Posterior cingulate gyrus (tissue), 11 donors: ENCODE data around the gene PRMT5.
"Not testable (repeated sequence)": the region's sequence is repeated elsewhere in the genome, so short reads cannot be mapped to it uniquely, and the experiment has no call there.

Experiments
- DNase-seq, 10 donors: peaks; one replicate each; pipeline versions ENCODE4 v3.0.0 to v3.0.0-alpha.2; 2020 to 2021; ENCODE audit warnings: mixed read lengths in 3 of 10
- intact Hi-C: fragments of 100-400 bp; cut with DNase I; formaldehyde crosslinking; loops from one replicate; pipeline ENCODE4 v1.15.1; 2023

PRMT5 gene

DNA sequence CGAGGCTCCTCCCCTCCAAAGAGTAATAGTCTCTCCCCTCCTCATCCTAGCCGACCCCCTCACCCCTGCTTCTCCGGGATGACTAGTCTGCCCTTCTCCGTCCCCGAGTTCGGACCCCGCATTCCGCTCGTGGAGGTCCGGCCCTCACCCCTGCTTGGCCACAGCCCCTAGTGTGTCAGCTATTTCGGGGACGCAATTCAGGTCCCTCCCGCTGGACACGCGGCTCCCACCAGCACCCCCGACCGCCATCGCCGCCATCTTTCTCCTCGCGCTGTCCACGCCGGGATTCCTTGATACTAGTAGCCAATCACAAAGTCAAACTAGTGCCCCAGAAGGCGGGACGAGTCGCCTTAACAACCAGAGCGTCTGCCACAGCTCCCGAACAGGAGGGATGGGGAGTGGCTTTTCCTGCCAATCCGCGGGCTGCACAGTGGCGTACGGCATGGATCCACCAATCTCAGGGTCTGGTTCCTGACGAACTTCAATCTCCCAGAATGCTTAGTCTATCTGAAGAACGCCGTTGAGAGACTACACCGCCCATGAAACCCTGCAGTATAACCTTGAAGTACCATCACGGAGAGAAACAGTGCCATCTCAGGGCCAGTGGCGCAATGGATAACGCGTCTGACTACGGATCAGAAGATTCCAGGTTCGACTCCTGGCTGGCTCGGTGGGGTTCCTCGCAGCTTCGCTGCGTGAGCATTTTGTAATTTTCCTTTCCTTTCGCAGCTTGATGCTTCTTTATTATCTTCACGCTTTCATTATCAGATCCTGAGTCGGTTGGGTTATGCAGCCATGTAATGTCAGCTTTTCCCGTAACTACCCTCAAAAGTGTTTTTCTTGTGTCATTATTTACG, at the start of gene PRMT5:
PRMT5 (minus strand) TSS at position 273 of the 857 bp plus-strand sequence; CDS start at position 258, 15 bp downstream.
- peak; percentile 94 to 100 (median 98) for DNase-seq
- intact Hi-C loops: no loop called here

DNA sequence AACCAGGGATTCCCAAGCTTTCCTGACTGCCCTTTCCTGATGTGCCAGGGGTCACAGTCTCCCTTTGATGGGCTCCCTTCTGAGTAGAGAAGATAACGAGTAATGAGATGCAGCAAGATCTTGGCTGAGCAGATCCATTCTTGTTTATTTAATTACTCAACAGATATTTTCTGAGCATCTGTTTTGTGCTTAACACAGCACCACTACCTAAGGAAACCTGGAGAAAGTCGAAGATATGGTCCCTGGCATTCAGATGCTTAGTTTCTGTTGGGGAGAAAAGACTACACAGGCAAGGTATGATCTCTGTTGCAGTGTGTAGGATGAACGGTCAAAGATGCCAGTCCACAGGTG, 49.3 kb upstream of the PRMT5 start:
- intact Hi-C loops: no loop called here
- no peak for DNase-seq

DNA sequence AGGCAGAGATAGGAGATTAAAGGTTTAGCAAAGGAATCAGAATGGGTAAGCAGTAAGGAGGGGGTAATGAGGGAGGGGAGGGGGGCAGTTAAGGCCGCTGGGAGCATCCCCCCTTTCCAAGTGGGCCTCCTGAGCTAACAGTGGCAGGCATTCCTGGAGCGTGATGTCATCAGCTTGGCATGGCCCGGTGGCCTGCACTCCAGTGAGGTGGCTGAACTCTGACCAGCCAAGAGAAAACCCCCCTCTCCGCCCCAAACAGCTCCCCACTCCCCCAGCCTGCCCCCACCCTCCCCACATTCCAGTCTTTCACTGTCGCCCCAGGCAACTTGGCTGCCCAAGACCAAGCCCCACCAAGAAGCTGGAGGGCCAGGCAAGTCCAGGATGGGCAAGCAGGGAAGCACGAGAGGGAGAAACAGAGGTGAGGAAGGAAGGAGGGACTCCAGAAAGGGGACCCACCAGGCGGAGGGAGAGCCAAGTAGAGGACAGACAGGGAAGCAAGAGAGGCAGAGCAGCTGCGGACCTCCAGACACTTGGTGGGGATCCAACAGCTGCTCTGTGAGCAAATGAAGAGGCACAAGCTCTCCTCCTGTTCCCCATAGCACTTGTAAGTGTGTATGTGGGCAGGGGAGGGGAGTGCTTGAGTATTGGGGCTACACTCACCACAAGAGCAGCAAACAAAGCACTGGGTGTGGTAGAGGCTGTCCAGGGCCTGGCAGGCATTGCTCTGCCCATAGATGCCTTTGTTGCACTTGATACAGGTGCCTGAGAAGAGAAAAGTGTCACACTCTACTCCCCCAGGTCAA, 48.7 kb upstream of the PRMT5 start:
- intact Hi-C loops: no loop called here
- DNase-seq: no peak

DNA sequence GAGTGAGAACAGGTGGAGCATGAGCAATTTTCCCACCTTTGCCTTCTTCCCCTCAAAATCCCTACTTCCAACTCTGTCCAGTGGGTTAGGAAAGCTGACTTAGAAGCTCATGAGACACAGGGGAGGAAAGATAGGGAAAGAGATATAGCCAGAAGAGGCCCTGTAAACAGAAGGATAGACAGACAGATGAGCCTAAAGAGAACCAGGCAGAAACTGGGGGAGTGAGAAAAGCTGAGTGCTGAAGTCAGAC, 48.2 kb upstream of the PRMT5 start:
- DNase-seq: no peak
- intact Hi-C loops: no loop called here

DNA sequence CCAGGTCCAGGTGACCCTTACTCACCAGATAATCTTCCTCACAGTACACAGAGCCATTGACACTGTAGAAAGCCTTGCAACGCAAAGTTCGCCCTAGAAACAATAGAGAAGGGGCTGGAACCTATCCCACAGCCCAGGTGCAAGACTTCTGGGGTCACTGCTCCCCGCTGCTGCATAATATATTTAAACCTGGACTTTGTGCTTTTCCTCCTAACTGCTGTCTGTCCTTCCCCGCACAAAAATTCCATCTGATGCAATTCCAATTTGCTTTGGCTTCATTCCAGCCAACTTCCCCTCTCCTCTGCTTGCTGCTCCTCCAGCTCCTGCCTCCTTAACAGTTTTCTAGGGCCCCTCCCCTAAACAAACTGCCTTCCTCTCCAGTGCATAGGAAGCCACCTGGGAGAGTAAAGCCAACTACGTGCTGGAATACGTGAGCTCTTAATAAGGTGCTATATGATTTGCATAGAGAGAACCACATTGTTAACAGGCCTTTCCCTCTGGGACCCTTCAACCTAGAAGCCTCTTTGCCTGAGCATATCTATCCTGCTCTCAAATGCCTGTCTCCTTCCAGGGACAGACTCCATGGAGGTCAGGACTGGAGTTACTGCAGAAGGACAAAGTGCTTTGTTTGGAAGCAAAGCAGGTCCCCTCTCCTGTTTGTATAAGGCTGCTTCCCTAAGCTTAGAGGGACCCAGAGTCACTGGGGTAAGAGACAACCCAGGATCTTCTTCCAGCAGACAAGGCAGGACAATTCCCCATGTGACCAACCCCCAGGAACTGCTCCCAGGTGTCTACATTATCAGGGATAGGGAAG, 47.7 kb upstream of the PRMT5 start:
- intact Hi-C loops: no loop called here
- no peak for DNase-seq

DNA sequence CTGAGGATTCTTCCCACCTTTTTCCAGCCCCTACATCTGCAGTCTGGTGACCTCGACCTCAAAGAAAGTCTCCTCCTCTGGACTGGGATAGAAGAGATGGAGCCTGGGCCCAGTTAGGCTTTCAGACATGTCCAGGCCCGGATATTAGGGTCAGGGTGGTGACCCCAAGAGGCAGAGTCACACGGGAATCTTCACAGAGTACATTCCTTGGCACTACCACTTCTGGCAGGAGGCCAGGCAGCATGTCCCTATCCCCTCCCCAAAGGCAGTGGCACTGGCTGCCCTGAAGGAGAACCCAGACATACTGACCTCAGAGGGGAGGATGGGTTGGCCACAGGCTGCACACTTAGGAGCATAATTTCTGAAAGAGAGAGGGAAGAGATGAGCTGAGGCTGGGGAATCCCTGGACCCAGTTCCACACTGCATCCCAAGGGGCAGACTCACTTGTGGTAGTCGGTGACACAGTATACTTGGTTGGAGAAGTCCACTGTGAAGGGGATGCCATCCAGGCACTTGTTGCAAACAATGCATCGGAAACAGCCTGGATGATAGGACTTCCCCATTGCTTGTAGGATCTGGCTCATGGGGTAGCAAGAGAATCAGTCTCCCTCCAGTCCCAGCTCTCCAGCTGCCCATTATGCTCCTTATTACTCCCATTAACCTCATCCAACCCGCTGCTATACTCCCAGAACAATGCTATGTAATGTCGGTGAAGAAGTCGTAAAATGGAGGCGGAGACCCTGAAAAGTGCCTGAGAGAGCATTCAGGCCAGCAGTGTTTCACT, 45.5 kb upstream of the PRMT5 start:
- intact Hi-C loops: no loop called here
- no peak for DNase-seq

DNA sequence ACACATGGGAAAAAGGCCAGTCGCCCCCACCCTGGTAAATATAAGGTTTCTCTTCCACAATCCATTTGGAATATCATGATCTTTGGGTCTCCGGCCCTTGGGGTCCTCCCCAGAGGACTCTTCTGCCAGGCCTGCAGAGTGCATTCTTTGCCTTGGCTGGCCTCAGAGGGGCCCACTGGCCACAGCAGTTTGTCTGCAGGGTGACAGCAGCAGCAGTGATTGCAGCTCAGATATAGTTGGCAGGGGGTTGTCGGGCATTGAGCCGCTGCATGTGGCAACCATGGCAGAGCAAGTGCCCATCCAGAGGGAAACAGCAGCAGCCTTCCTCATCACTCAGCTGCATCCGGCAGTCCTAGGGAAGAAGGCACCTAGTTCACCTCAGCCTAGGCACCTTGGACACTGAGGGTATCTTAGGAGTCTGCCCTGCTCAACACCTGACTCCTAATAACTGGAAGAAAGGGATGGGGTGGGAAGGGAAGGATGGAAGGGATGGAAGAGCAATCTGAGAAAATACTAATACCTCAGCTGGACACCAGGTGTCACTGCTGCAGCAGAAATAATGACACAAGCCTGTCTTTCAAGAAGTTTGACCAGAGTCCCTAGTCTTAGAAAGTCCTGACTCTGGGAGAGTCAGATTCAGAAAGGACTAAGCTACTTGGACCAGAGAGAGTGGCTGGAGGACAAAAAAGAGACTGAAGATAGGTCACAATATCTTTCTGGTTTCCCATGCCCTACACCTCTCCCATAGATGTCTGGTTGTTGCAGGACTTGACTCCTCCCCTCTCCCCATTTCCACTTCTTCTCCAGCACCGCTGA, 44.2 kb upstream of the PRMT5 start:
- peak in 3 of 10 donors; percentile 14 to 45 (median 41) for DNase-seq
- intact Hi-C loops: no loop called here

DNA sequence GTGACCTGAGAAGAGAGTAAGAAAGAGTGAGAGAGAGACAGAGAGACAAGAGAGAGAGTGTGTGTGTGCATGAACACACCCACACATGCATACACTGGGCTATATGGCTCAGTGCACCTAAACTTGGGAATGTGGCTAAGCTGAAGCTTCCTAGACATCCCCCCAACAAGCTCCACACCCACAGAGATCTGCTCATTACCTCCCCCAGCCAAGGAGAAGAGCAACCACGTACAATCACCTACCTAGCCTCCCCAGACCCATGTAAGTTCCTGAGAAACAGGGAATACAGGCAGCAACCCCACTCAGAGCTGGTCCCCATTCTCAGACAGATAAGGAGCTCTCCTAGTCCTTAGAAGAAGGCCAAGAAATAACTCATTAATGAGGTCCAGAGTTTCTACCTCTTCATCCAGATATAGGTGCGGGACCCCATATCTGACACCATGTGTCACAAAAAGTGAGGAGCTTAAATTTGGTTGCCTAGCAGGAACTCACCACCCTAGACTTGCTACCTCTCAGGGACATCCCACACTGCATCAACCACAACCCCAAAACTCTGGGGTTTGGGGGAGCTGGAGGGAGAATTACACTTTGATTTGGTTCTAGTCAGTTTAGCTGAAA, 43.2 kb upstream of the PRMT5 start:
- intact Hi-C loops: no loop called here
- DNase-seq: no peak

DNA sequence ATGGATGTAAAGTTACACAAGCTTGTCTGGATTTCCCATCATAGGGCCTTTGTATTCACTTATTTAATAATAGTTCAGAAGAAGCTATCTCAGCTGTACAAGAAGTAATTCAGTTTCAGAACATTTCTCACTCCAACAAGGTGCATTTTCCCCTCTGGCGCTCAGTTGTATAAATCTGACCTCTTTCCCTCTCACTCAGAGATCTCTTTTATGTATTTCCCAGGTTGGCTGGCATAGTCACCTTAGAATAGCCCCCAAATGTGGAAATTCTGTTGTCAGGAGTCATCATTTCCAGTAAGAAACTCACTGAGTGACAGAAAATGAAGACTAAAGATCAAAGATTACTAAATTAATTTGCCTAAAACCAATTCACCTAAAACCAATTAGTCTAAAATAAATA, 42.0 kb upstream of the PRMT5 start:
- intact Hi-C loops: no loop called here
- DNase-seq: no peak

DNA sequence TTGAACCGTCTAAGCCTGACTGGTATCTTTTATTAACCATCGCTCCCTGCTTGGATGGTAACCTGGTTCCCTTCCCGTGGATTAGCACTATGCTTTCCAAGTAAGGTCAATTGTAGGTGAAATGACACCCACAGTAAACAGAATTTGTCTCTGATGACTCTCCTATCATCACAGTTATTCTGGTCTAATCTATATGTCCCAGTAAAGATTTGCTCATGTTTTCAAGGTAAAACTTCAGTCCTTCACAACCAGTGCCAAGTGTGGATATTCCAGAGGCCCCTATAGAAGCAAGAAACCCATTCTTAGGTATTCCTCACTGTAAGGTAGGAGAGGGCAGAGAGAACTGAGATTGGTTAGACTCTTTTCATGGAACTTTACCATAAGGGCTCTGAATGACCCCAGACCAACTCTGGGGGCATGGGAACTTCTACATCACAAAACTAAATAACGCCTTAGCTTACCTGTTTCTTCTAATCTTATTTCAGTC, 37.6 kb upstream of the PRMT5 start:
- no peak for DNase-seq
- intact Hi-C loops: no loop called here

DNA sequence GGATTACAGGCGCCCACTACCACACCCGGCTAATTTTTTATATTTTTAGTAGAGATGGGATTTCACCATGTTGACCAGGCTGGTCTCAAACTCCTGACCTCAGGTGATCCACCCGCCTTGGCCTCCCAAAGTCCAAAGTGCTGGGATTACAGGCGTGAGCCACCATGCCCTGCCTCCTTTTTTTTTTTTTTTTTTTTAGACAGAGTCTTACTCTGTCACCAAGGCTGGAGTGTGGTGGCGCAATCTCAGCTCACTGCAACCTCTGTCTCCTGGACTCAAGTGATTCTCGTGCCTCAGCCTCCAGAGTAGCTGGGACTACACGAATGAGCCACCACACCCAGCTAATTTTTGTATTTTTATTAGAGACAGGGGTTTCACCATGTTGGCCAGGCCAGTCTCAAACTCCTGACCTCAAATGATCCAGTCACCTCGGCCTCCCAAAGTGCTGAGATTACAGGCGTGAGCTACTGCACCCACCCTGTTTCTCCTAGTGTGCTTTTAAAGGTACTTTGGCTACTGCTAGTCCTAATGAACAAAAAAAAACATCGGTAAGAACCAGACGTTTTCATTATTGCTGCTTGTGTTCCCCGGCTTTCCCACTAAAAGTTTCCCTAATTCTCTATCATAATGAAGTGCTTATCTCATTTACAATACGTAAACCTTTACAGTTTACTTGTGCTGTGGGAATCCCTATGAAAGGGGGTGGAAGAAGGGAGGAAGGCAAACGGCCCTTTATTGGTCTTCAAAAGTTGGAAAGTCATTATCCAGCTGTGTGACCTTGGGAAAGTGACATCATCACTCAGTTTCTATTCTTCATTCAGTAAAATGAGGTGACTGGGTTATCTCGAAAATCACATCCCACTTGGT, 37.0 kb upstream of the PRMT5 start:
- intact Hi-C loops, DNase-seq: not testable (repeated sequence)

DNA sequence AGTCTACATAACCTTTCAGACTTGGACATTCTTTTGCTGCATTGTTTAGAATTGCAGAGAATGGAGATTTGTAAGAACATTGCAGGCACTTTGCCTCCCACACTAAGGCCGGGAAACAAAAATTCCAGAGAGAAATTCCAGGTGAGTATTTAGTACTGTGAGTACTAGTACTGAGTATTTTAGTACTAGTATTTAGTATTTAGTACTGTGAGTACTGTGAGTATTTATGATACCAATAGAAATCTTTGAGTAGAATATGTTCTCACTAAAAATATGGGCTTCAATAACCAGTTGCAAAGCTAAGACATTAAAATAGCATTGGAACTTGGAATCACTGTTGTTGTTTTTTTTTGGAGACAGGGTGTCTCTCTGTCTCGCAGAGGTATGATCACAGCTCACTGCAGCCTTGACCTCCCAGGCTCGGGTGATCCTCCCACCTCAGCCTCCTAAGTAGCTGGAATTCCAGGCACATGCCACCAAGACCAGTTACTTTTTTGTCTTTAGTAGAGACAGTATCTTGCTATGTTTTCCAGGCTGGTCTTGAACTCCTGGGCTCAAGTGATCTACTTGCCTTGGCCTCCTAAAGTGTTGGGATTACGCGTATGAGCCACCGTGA, 33.0 kb upstream of the PRMT5 start:
- no peak for DNase-seq
- intact Hi-C loops: no loop called here

DNA sequence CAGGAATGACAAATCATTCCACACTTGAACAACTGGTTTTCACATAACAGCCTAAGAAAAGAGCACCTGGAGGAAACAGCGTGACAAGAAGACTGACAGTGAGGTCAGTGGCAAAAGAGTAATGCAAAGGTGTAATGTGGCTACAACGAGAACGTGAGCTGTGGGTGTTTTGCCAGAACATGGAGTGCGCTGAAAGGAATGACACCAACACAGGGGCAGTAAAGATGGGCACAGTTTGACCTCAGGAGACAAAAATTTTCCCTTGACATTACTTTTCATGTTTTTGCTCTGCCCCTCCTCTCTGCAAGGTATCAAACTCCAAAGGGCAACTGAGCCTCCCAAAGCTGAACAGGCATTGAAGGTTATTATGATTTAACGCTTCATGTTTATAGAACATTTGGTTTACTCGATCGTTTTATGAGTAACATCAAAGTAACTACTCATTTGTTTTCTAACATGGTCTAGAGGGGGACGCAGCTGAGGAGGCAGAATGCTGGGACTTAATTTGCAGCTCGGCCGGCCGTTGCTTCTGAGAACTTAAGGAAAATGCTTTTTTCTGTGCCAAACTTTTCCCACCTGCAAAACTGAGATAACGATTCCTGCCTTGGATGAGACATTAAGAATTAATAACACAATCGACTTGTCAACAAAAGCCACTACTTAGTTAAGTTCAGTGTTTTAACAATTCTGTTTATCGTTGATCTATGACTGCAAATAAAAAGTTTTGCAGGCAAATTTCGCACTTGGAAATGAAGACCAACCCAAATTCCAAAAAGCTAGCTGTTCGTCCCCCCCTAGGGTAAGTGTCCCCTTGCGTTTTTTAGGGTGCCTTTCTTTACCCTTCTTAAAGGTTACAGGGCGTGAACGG, 26.8 kb upstream of the PRMT5 start:
- no peak for DNase-seq
- intact Hi-C loops: no loop called here

DNA sequence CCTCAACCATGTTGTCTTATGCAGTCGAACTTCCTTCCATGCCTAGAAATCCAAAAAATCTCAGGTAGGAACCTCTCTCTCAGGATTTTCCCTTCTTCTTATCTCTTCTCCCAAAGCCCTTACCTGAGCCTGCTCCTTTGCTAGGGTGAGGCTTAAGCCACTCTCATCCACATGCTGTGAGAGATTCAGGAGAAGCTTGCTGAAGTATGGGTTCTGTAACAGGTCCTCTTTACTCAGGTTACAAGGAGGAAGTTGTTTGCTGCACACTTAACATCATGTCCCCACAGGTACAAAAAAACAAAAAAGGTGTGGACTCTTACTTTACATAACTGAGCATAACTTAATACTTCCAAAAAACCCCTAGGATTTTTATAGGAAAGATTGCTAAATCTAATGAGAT, 23.2 kb upstream of the PRMT5 start:
- intact Hi-C loops: no loop called here
- DNase-seq: no peak

DNA sequence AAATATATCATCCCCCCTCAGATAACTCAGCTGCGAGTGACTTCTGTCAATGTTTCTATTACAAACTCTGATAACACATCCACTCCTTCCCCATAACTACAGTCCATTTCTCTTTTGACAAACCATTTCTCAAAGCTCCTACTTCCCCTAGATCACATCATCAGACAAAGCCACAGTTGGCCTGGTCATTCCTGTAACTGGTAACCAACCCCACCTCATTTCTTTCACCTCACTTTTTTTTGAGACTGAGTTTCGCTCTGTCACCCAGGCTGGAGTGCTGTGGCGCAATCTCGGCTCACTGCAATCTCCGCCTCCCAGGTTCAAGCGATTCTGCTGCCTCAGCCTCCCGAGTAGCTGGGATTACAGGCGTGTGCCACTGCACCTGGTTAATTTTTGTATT, 22.6 kb upstream of the PRMT5 start:
- intact Hi-C loops, DNase-seq: not testable (repeated sequence)

DNA sequence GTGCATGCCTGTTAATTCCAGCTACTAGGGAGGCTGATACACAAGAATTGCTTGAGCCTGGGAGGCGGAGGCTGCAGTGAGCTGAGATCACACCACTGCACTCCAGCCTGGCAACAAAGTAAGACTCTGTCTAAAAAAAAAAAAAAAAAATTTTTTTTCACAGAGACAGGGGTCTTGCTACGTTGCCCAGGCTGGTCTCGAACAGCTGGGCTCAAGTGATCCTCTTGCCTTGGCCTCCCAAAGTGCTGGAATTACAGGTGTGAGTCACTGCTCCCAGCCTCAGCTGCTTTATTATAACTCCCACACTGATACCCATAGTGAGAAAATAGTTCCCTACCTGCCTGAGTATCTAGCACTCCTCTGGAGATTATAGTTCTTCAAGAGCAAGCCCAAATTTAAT, 16.5 kb upstream of the PRMT5 start:
- DNase-seq: no peak
- intact Hi-C loops: no loop called here

DNA sequence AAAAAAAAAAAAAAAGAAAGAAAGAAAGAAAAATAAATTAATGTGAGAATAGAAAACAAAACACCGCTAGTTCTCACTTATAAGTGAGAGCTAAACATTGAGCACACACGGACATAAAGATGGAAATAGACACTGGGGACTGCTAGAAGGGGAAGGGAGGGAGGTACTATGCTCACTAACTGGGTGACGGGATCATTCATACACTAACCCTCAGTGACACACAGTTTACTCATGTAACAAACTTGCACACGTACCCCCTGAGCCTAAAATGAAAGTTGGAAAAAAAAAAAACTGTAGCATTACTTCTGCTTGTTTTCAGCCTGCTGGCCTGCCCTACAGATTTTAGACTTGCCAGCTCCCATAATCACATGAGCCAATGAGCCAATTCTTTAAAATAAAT, 10.5 kb upstream of the PRMT5 start:
- intact Hi-C loops: loop anchor here (10.0 kb wide), 1 partner anchor 45 kb away; the partner anchor contains the start of gene AJUBA
- no peak for DNase-seq
